ENCODE measurements around the gene NFS1. TPM values are rescaled to one million over a fixed set of nuclear protein-coding genes. Genes with fewer than 3 reads are reported as not detected.
"Not testable (repeated sequence)": the region's sequence is repeated elsewhere in the genome, so short reads cannot be mapped to it uniquely, and the experiment has no call there.

NFS1 gene
- total and polyA plus RNA-seq, 3 donors from 2014 or later = 84.1 to 90.6 (median 86.6) TPM

DNA sequence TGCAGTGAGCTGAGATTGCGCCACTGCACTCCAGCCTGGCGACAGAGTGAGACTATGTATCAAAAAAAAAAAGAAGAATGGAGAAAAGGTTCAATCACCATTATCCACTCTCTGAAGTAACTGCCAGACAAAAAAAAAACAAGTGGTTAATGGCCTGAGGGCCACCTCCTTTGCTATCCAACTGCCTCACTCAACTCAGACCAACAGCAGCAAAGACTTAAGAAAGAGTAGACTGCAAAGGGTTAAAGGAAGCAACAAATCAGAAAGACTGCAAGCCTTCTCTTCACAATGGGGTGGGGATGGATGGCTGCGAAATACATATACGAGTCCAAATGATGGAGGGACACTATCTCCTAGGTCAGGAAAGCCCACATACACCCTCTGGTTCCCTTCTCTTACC, 3.2 kb downstream of the NFS1 start:
- H3K9me3 ChIP-seq = no peaks in the 10 kb centered on the region
- no peak for TF ChIP-seq POLR2A (IDR thresholded peaks at IDR 0.05)
- TF ChIP-seq, protein P1, sequence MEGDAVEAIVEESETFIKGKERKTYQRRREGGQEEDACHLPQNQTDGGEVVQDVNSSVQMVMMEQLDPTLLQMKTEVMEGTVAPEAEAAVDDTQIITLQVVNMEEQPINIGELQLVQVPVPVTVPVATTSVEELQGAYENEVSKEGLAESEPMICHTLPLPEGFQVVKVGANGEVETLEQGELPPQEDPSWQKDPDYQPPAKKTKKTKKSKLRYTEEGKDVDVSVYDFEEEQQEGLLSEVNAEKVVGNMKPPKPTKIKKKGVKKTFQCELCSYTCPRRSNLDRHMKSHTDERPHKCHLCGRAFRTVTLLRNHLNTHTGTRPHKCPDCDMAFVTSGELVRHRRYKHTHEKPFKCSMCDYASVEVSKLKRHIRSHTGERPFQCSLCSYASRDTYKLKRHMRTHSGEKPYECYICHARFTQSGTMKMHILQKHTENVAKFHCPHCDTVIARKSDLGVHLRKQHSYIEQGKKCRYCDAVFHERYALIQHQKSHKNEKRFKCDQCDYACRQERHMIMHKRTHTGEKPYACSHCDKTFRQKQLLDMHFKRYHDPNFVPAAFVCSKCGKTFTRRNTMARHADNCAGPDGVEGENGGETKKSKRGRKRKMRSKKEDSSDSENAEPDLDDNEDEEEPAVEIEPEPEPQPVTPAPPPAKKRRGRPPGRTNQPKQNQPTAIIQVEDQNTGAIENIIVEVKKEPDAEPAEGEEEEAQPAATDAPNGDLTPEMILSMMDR (IDR thresholded peaks at IDR 0.05) = no peak
- no peak overlapping the region for H3K4me3 ChIP-seq
- H3K4me1 ChIP-seq = peaks cover 19% of the 10 kb centered on the region
- no peaks in the 10 kb centered on the region for H3K27me3 ChIP-seq
- intact Hi-C loops (cut with DNase I; ENCODE audit: low total_unique reads) = no loop called here
- no peak overlapping the region for H3K27ac ChIP-seq
- no peaks in the 10 kb centered on the region for H3K36me3 ChIP-seq (ENCODE audit: low read depth, missing control alignments)
- no peak for DNase-seq
- WGBS, 2 donors = 63 to 71% methylated on average over 4 of the region's 4 CpGs

DNA sequence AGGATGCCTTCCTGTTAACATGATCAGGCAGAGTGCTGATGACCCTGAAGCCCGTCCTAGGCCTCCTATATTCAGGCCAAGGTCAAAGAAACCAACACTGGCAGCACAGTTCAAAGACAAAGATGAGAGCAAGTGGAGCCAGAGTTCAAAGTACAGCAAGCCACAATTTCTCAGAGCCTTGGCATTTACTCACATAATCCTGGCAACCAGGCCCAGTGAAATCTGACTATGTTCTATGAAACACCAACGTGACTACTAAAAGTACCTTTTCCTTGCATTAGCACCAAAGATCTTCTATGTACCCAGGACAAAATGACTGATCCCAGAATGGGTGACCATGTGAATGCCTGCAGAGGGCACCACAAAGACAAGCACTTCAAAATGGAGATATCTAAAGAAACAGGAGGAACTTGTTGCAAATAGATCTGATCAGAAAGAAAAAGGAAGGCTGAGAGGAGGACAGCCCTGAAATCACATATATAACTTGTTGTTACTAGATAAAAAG, 3.9 kb downstream of the NFS1 start:
- intact Hi-C loops (cut with DNase I; ENCODE audit: low total_unique reads) = no loop called here
- WGBS, 2 donors = 64 to 77% methylated on average over 2 of the region's 2 CpGs
- peaks cover 16% of the 10 kb centered on the region for H3K4me1 ChIP-seq
- no peak overlapping the region for H3K27ac ChIP-seq
- H3K4me3 ChIP-seq = no peak overlapping the region
- no peaks in the 10 kb centered on the region for H3K27me3 ChIP-seq
- H3K36me3 ChIP-seq (ENCODE audit: low read depth, missing control alignments) = no peaks in the 10 kb centered on the region
- no peaks in the 10 kb centered on the region for H3K9me3 ChIP-seq
- TF ChIP-seq, protein P1 (IDR thresholded peaks at IDR 0.05) = no peak
- no peak for TF ChIP-seq POLR2A (IDR thresholded peaks at IDR 0.05)
- DNase-seq = no peak

DNA sequence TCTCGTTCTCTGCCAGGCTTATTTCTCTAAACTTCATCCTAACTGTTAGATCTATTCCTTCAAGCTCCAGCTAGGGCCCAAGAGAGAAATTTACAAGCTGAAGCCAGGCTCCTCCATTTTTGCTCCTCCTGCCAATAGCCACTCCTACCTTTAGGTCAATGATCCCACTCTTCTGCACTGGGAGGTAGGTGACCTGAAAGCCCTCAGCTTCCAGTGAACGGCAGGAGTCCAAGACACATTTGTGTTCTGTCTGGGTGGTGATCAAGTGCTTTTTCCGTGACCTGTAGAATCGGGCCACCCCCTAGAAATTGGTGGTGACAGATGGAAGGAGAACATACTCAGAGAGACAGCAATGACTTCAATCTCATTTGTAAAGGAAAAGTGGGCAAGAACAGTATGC, 8.9 kb downstream of the NFS1 start:
- 89% methylated on average over 4 of the region's 4 CpGs for WGBS, 2 donors
- no peak for DNase-seq
- TF ChIP-seq, protein P1 (IDR thresholded peaks at IDR 0.05) = no peak
- TF ChIP-seq POLR2A (IDR thresholded peaks at IDR 0.05) = no peak
- intact Hi-C loops (cut with DNase I; ENCODE audit: low total_unique reads) = no loop called here
- no peak overlapping the region for H3K4me3 ChIP-seq
- H3K27me3 ChIP-seq = no peaks in the 10 kb centered on the region
- no peak overlapping the region for H3K27ac ChIP-seq
- H3K36me3 ChIP-seq (ENCODE audit: low read depth, missing control alignments) = no peaks in the 10 kb centered on the region
- H3K9me3 ChIP-seq = no peaks in the 10 kb centered on the region
- H3K4me1 ChIP-seq = no peaks in the 10 kb centered on the region

DNA sequence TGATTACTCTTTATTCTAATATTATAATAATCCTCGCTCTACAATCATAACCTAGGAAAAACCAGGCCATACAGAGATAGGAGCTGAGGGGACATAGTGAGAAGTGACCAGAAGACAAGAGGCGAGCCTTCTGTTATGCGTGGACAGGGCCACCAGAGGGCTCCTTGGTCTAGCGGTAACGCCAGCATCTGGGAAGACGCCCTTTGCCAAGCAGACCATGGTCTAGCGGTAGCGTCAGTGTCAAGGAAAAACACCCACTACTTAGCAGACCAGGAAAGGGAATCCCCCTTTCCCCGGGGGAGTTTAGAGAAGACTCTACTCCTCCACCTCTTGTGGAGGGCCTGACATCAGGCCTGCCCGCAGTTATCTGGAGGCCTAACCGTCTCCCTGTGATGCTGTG, 12.3 kb downstream of the NFS1 start:
- H3K4me3 ChIP-seq; H3K36me3 ChIP-seq (ENCODE audit: low read depth, missing control alignments); H3K9me3 ChIP-seq; intact Hi-C loops (cut with DNase I; ENCODE audit: low total_unique reads); H3K27ac ChIP-seq; H3K27me3 ChIP-seq; H3K4me1 ChIP-seq: not testable (repeated sequence)
- TF ChIP-seq, protein P1 (IDR thresholded peaks at IDR 0.05) = peak in 1 of 3 experiments; percentile 10
- WGBS, 2 donors = 78 to 92% methylated on average over 11 of the region's 11 CpGs
- DNase-seq = peak; percentile 57

DNA sequence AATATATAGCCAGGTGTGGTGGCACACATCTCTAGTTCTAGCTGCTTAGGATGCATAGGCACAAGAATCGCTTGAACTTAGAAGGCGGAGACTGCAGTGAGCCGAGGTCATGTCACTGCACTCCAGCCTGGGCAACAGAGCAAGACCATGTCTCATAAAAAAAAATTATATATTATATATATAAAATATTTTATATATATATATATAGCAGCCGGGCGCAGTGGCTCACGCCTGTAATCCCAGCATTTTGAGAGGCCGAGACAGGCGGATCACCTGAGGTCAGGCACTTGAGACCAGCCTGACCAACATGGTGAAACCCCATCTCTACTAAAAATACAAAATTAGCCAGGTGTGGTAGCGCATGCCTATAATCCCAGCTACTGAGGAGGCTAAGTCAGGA, 13.8 kb downstream of the NFS1 start:
- H3K27ac ChIP-seq; H3K27me3 ChIP-seq; H3K9me3 ChIP-seq; DNase-seq; H3K4me1 ChIP-seq; intact Hi-C loops (cut with DNase I; ENCODE audit: low total_unique reads); H3K4me3 ChIP-seq; H3K36me3 ChIP-seq (ENCODE audit: low read depth, missing control alignments): not testable (repeated sequence)
- 96 to 97% methylated on average over 9 of the region's 9 CpGs for WGBS, 2 donors
